ENCODE data around the gene GALT. TPM values are rescaled to one million over a fixed set of nuclear protein-coding genes. Genes with fewer than 3 reads are reported as not detected.

GALT gene
- total and polyA plus RNA-seq, 2 of the 13 experiments (the other 11 are each of a cell fraction or from before 2014, with no cell fraction given), result 40.4 to 46.3 TPM

DNA sequence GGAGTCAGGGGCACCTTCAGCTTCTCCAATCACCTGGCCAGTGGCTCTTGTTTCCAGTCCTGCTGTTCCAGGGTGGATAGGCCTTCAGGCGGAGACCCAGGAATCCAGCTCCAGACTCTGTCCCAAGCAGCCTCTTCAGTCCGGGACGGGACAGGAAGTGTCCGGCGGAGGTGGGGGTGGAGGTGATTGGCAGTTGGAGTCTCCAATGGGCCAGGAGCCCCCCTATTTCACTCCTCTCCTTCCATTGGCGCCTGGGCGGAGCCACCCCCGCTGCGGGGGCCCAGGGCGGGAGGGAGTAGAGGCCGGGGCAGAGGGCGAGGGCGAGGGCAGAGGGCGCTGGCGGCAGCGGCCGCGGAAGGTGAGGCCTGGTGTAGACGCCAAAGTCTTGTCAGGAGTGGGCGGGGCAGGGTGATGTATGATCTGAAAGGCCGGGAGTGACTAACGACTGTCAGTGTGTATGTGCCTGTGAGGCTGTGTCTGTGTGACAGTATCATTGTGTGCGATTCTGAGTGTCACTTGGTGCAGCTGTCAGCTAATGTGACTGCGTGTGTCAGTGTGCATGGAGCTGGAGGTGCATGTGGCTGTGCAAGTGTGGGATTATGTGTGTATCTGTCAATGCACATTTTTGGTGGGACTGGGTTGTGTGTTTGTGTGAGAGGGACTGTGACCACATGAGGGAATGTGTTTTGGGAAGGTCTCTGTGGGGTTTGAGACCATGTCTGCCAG, 5.6 kb downstream of the GALT start, which contains the start of gene IL11RA (continued):
- TF ChIP-seq TFDP1 (CRISPR knock-in tag; IDR thresholded peaks at IDR 0.05; ENCODE audit: borderline replicate concordance), result peak; percentile 84
- TF ChIP-seq ZNF704 (CRISPR knock-in tag; IDR thresholded peaks at IDR 0.05; ENCODE audit: borderline replicate concordance), result no peak
- TF ChIP-seq NFIC (IDR thresholded peaks at IDR 0.05; ENCODE audit: low read length), result no peak
- TF ChIP-seq, protein P1, sequence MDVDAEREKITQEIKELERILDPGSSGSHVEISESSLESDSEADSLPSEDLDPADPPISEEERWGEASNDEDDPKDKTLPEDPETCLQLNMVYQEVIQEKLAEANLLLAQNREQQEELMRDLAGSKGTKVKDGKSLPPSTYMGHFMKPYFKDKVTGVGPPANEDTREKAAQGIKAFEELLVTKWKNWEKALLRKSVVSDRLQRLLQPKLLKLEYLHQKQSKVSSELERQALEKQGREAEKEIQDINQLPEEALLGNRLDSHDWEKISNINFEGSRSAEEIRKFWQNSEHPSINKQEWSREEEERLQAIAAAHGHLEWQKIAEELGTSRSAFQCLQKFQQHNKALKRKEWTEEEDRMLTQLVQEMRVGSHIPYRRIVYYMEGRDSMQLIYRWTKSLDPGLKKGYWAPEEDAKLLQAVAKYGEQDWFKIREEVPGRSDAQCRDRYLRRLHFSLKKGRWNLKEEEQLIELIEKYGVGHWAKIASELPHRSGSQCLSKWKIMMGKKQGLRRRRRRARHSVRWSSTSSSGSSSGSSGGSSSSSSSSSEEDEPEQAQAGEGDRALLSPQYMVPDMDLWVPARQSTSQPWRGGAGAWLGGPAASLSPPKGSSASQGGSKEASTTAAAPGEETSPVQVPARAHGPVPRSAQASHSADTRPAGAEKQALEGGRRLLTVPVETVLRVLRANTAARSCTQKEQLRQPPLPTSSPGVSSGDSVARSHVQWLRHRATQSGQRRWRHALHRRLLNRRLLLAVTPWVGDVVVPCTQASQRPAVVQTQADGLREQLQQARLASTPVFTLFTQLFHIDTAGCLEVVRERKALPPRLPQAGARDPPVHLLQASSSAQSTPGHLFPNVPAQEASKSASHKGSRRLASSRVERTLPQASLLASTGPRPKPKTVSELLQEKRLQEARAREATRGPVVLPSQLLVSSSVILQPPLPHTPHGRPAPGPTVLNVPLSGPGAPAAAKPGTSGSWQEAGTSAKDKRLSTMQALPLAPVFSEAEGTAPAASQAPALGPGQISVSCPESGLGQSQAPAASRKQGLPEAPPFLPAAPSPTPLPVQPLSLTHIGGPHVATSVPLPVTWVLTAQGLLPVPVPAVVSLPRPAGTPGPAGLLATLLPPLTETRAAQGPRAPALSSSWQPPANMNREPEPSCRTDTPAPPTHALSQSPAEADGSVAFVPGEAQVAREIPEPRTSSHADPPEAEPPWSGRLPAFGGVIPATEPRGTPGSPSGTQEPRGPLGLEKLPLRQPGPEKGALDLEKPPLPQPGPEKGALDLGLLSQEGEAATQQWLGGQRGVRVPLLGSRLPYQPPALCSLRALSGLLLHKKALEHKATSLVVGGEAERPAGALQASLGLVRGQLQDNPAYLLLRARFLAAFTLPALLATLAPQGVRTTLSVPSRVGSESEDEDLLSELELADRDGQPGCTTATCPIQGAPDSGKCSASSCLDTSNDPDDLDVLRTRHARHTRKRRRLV (CRISPR knock-in tag; IDR thresholded peaks at IDR 0.05), result 0 out of 2 replicates have a peak, but pooled peaks have one; percentile 22
- 0 out of 2 replicates have a peak, but pooled peaks have one; percentile 53 for TF ChIP-seq MXD3 (CRISPR knock-in tag; IDR thresholded peaks at IDR 0.05)
- TF ChIP-seq, protein P2, sequence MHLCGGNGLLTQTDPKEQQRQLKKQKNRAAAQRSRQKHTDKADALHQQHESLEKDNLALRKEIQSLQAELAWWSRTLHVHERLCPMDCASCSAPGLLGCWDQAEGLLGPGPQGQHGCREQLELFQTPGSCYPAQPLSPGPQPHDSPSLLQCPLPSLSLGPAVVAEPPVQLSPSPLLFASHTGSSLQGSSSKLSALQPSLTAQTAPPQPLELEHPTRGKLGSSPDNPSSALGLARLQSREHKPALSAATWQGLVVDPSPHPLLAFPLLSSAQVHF (CRISPR knock-in tag; IDR thresholded peaks at IDR 0.05), result 0 out of 2 replicates have a peak, but pooled peaks have one; percentile 76
- no peak for TF ChIP-seq KDM3A (CRISPR knock-in tag; IDR thresholded peaks at IDR 0.05; ENCODE audit: low read depth)
- TF ChIP-seq KDM5B (CRISPR knock-in tag; IDR thresholded peaks at IDR 0.05; ENCODE audit: borderline replicate concordance), result peak; percentile 82
- no peak for TF ChIP-seq ZNF326 (CRISPR knock-in tag; IDR thresholded peaks at IDR 0.05; ENCODE audit: borderline replicate concordance)
- TF ChIP-seq STAT6 (CRISPR knock-in tag; IDR thresholded peaks at IDR 0.05; ENCODE audit: borderline replicate concordance), result no peak
- no peak for TF ChIP-seq ZNF839 (CRISPR knock-in tag; IDR thresholded peaks at IDR 0.05; ENCODE audit: borderline replicate concordance)
- TF ChIP-seq ZBTB7A (CRISPR knock-in tag; IDR thresholded peaks at IDR 0.05), result no peak
- TF ChIP-seq ZSCAN22 (CRISPR knock-in tag; IDR thresholded peaks at IDR 0.05), result no peak
- TF ChIP-seq RBM39 (IDR thresholded peaks at IDR 0.05; ENCODE audit: low read depth, low read length, poor library complexity, severe bottlenecking), result no peak
- TF ChIP-seq ZSCAN12 (CRISPR knock-in tag; IDR thresholded peaks at IDR 0.05), result no peak
- peak; percentile 47; the same call in 1 of the 2 replicates for TF ChIP-seq SPEN (CRISPR knock-in tag; IDR thresholded peaks at IDR 0.05; ENCODE audit: low read depth)
- peak; percentile 87 for TF ChIP-seq XRCC5 (optimal IDR thresholded peaks at IDR 0.05; ENCODE audit: low read length)

All from HepG2 (cell line).